Lung (tissue), 12 donors: ENCODE measurements around the gene CPED1. TPM values are rescaled to one million over a fixed set of nuclear protein-coding genes. Genes with fewer than 3 reads are reported as not detected.

ENCODE experiments used
- ATAC-seq: fragments of 200-7000 bp; cut with Tn5 transposase; one replicate; pipeline ENCODE4 v1.9.1; 2020; ENCODE audit warnings: moderate number of reproducible peaks; ENCODE audit not compliant: insufficient read depth, low FRiP score
- DNase-seq, 3 donors: peaks; one replicate each; pipeline ENCODE4 v3.0.0-alpha.2; 2013 to 2017
- H3K27ac ChIP-seq, 2 donors: one replicate each; pipeline ENCODE4 v1.5.1; 2013; ENCODE audit warnings: mild to moderate bottlenecking in 2 of 2, moderate library complexity in 2 of 2, control low read depth in 1 of 2, inconsistent platforms in 1 of 2, low read depth in 1 of 2, low read length in 1 of 2
- H3K27me3 ChIP-seq, 3 donors: one replicate each; pipeline ENCODE4 v1.5.1; 2013; ENCODE audit warnings: low read length in 2 of 3; ENCODE audit not compliant: control insufficient read depth in 3 of 3, insufficient read depth in 3 of 3
- H3K36me3 ChIP-seq, 4 donors: one replicate each; pipeline ENCODE4 v1.5.1; 2013; ENCODE audit warnings: low read length in 4 of 4, mild to moderate bottlenecking in 1 of 4, moderate library complexity in 1 of 4; ENCODE audit not compliant: control insufficient read depth in 4 of 4, insufficient read depth in 4 of 4
- H3K4me1 ChIP-seq, 5 donors: one replicate each; pipeline ENCODE4 v1.5.1; 2013; ENCODE audit warnings: low read length in 5 of 5, mild to moderate bottlenecking in 2 of 5, moderate library complexity in 1 of 5; ENCODE audit not compliant: control insufficient read depth in 5 of 5, insufficient read depth in 5 of 5
- H3K4me3 ChIP-seq: one replicate; pipeline ENCODE4 v1.5.1; 2013; ENCODE audit warnings: mild to moderate bottlenecking, control low read depth, moderate library complexity
- H3K9ac ChIP-seq, 2 donors: one replicate each; pipeline ENCODE4 v1.5.1; 2013; ENCODE audit warnings: low read length in 2 of 2, control low read depth in 1 of 2; ENCODE audit not compliant: insufficient read depth in 1 of 2
- H3K9me3 ChIP-seq, 4 donors: one replicate each; pipeline ENCODE4 v1.5.1; 2013; ENCODE audit warnings: low read length in 3 of 4, mild to moderate bottlenecking in 1 of 4, moderate library complexity in 1 of 4; ENCODE audit not compliant: control insufficient read depth in 4 of 4, insufficient read depth in 3 of 4
- CTCF ChIP-seq: IDR thresholded peaks from 2 replicates; pipeline ENCODE4 v1.5.1; 2012; ENCODE audit warnings: mild to moderate bottlenecking; ENCODE audit errors: control extremely low read depth, extremely low read depth
- whole genome bisulfite sequencing, 2 donors: extraction: QIAGEN DNeasy Blood & Tissue Kit; methylation state at CpG; one replicate each; pipeline ENCODE4 v1.1.7; 2013; 5-methylcytosine and 5-hydroxymethylcytosine counted together
- polyA plus RNA-seq, 2 donors: library from polyadenylated mRNA; stranded (reverse); fragments of 200-250 nt; gene quantifications; one replicate each; pipeline ENCODE4 v1.2.1, GENCODE V29; 2013
- total RNA-seq, 2 donors: library from RNA; depleted of rRNA in 1 of 2; stranded (reverse); fragments of >200 nt in 1 of 2; gene quantifications; one replicate each; pipeline ENCODE4 v1.2.1, GENCODE V29; 2014 to 2021
- donor health status: control.
- donor health status: control.
- donor health status: Bipolar disorder and iron deficiency.
- donor health status: healthy.
- donor health status: DM: yes; HTN: yes; CAD: no.

Gene CPED1
- total and polyA plus RNA-seq, 4 donors = 1.8 to 32.3 (median 7.4) TPM

GRCh38 chr7:120987280-120987679 lies 1.2 kb upstream of the CPED1 start:
- no peak overlapping the region for H3K27ac ChIP-seq
- H3K4me1 ChIP-seq = peaks cover 0 to 36% (median 0%) of the 10 kb centered on the region in 5 donors
- no peaks in the 10 kb centered on the region for H3K27me3 ChIP-seq
- no peak for DNase-seq
- ATAC-seq = no peak
- peaks cover 0 to 2% (median 0%) of the 10 kb centered on the region in 4 donors for H3K9me3 ChIP-seq
- H3K4me3 ChIP-seq = no peak overlapping the region
- WGBS, 2 donors = 1% methylated on average over 3 of the region's 3 CpGs
- peak overlapping the region in 1 of 2 donors; percentile 82 for H3K9ac ChIP-seq
- no peaks in the 10 kb centered on the region for H3K36me3 ChIP-seq
- TF ChIP-seq CTCF = no peak

- no peaks in the 10 kb centered on the region for H3K27me3 ChIP-seq
- H3K4me3 ChIP-seq = peak overlapping the region; percentile 26
- no peaks in the 10 kb centered on the region for H3K36me3 ChIP-seq
- peak; percentile 90 for TF ChIP-seq CTCF
- H3K9ac ChIP-seq = peak overlapping the region in 1 of 2 donors; percentile 82
- DNase-seq (peak; percentile 91 to 97 (median 95)), ATAC-seq (peak; percentile 92)
- H3K27ac ChIP-seq = peak overlapping the region; percentile 70 to 86
- peaks cover 0 to 2% (median 0%) of the 10 kb centered on the region in 4 donors for H3K9me3 ChIP-seq
- H3K4me1 ChIP-seq = peaks cover 0 to 42% (median 2%) of the 10 kb centered on the region in 5 donors
- WGBS, 2 donors = 1% methylated on average over 12 of the region's 12 CpGs
These were observed 574 bp upstream of the CPED1 start for GRCh38 chr7:120987683-120988590.

GRCh38 chr7:120989257-120990220 lies 1.0 kb downstream of the CPED1 start:
- 40 to 48% methylated on average over 15 of the region's 15 CpGs for WGBS, 2 donors
- Histone ChIP-seq H3K9ac (peak overlapping the region; percentile 6 to 96), H3K4me1 (peaks cover 0 to 55% (median 8%) of the 10 kb centered on the region in 5 donors), H3K36me3 (no peaks in the 10 kb centered on the region), H3K9me3 (peaks cover 0 to 2% (median 0%) of the 10 kb centered on the region in 4 donors), H3K4me3 (peak overlapping the region; percentile 30), H3K27ac (peak overlapping the region; percentile 82 to 86), H3K27me3 (no peaks in the 10 kb centered on the region)
- ATAC-seq (no peak), DNase-seq (peak in 2 of 3 donors; percentile 65 to 71)
- TF ChIP-seq CTCF = no peak
